Mesothelial cell of epicardium (in vitro differentiated cells): ENCODE data around the gene SPATC1L. TPM values are rescaled to one million over a fixed set of nuclear protein-coding genes. Genes with fewer than 3 reads are reported as not detected.

ENCODE experiments used
- DNase-seq, 2 experiments: peaks; one replicate each; pipeline ENCODE4 v3.0.0; 2021; ENCODE audit warnings: low spot score in 2 of 2; ENCODE audit not compliant: unreplicated experiment in 2 of 2
- H3K27ac Mint-ChIP-seq: 2 replicates; pipeline ENCODE4 v1.8.0; 2021; ENCODE audit warnings: mixed read lengths
- H3K27me3 Mint-ChIP-seq: 2 replicates; pipeline ENCODE4 v1.8.0; 2021; ENCODE audit warnings: low read depth, mixed read lengths
- H3K36me3 Mint-ChIP-seq: 2 replicates; pipeline ENCODE4 v1.8.0; 2021; ENCODE audit warnings: mixed read lengths
- H3K4me1 Mint-ChIP-seq: 2 replicates; pipeline ENCODE4 v1.8.0; 2021; ENCODE audit warnings: mixed read lengths
- H3K4me3 Mint-ChIP-seq: 2 replicates; pipeline ENCODE4 v1.8.0; 2021; ENCODE audit warnings: mild to moderate bottlenecking, moderate library complexity, mixed read lengths
- H3K9me3 Mint-ChIP-seq: 2 replicates; pipeline ENCODE4 v1.8.0; 2021; ENCODE audit warnings: mixed read lengths
- total RNA-seq: library from RNA; stranded (reverse); gene quantifications from 3 replicates; pipeline ENCODE4 v1.2.1, GENCODE V29; 2021
- TF ChIP-seq, protein P1 (sequence below): fragments of 200-600 bp; sonication (generic); IDR thresholded peaks from one replicate; pipeline ENCODE4 v1.5.0; 2021; ENCODE audit warnings: antibody characterized with exemption; ENCODE audit not compliant: unreplicated experiment

Gene SPATC1L
- 27.5 to 28.1 TPM (median 27.6 TPM) in 3 replicates for total RNA-seq

DNA sequence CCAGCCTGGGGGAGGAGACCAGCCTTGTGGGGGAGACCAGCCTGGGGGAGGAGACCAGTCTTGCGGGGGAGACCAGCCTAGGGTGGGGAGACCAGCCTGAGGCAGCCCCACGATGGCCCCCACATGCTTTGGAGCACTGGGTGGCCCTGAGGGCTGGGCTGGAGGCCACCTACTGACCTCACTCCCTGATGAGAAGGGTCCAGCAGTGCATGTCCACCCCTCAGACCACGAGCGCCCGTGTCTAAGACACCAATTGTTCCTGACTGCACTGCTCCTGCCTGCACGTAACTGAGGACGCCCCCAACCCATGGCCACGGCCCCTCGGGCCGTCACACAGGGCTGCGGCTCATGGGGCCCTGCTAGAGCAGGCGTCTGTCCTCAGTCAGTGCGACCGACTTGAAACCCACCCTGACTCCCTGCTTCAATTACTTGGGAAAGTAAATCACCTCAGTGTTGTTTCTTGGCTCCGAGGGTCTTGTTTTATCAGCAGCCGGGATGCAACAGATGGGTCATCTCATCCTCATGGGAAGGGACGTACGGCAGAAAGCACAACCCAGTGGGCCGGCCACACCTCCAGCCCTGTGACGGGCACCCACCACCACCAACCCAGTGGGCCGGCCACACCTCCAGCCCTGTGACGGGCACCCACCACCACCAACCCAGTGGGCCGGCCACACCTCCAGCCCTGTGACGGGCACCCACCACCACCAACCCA lies at the start of gene SPATC1L:
TSS of gene SPATC1L (minus strand) at position 550 of the 715 bp plus-strand sequence. CDS start 1,643 bp downstream, outside the sequence.
- Mint-ChIP-seq H3K27ac (peak within 1 kb of the TSS; percentile 99), H3K27me3 (no peaks in the 10 kb centered on the region), H3K4me3 (peak within 1 kb of the TSS; percentile 90), H3K4me1 (peaks cover 20% of the 10 kb centered on the region), H3K36me3 (peaks cover 4% of the 10 kb centered on the region), H3K9me3 (no peaks in the 10 kb centered on the region)
- TF ChIP-seq, protein P1, sequence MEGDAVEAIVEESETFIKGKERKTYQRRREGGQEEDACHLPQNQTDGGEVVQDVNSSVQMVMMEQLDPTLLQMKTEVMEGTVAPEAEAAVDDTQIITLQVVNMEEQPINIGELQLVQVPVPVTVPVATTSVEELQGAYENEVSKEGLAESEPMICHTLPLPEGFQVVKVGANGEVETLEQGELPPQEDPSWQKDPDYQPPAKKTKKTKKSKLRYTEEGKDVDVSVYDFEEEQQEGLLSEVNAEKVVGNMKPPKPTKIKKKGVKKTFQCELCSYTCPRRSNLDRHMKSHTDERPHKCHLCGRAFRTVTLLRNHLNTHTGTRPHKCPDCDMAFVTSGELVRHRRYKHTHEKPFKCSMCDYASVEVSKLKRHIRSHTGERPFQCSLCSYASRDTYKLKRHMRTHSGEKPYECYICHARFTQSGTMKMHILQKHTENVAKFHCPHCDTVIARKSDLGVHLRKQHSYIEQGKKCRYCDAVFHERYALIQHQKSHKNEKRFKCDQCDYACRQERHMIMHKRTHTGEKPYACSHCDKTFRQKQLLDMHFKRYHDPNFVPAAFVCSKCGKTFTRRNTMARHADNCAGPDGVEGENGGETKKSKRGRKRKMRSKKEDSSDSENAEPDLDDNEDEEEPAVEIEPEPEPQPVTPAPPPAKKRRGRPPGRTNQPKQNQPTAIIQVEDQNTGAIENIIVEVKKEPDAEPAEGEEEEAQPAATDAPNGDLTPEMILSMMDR, result no peak
- peak in 1 of 2 experiments; percentile 76 for DNase-seq

- peak overlapping the region; percentile 28 for H3K27ac Mint-ChIP-seq
- H3K4me1 Mint-ChIP-seq, result peaks cover 36% of the 10 kb centered on the region
- H3K9me3 Mint-ChIP-seq, result peaks cover 9% of the 10 kb centered on the region
- no peaks in the 10 kb centered on the region for H3K27me3 Mint-ChIP-seq
- DNase-seq, result no peak
- TF ChIP-seq, protein P1, result no peak
- peak overlapping the region; percentile 84 for H3K4me3 Mint-ChIP-seq
- H3K36me3 Mint-ChIP-seq, result peaks cover 48% of the 10 kb centered on the region
Measured at GRCh38 chr21:46229923-46230260, 45.6 kb upstream of the SPATC1L start.

DNA sequence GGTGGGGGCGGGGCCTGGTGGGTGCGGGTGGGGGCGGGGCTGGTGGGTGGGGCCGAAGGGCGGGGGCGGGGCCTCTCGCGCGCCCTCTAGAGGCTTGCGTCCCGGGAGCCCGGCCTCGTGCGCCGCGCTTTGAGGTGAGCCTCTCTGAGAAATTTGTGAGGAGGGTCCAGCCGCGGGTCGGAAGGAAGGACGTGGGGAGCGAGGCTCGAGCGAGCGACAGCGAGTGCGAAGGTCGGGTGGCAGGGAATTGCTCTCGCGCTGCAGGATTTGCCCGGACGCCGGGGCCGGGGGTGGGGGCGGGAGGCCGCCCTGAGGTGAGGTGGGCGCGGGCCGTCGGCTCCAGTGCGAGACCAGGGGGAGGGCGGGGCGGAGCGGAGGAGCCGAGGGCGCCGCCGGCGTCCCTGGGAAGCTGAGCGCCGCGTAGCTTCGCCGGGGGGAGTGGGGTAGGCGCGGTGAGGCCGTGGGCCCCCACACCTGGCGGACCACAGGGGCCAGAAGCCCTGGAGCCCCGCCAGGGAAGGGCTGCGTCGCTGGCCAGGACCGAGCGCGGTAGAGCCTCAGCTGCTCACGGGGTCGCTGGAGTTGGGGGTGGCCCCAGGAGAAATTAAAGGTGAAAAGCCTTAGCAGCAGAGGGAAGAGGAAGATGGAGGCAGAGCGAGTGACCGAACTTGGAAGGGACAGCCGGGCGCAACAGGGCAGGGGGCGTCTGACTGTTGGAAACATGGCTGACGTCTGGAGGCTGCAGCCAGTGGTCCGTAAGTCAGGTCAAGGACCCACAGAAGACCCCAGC lies 45.1 kb upstream of the SPATC1L start:
- H3K9me3 Mint-ChIP-seq, result peaks cover 9% of the 10 kb centered on the region

DNA sequence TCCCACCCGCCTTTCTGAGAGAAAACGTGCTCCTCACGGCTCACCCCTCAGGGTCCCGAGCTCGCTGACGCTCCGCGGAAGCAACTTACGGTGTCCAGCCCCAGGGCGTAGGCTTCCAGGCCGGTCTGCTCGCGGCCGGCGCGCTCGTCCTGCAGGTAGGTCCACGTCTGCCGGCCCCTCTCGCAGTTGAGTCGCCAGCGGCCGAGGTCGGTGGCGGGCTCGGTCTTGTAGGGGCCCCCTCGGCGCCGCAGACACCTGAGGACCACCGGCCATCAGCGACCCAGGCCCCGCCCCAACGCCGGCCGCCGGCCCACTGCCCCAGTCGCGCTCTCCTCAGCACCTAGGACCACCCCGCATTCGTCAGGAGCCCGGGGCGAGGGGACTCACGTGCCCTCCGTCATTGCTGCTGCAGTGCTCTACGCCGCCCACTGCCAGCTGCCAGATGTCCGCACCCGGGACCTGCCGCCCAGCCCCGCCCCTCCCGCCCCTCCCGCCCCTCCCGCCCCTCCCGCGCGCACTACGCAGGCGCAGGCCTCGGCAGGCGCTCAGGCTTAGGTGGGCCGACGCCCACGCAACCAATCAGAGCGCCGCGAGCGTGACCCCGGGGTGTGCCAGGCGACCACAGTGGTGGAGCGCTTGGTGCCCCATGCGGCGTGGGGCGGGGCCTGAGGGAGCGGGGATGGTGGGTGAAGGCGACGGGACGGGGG lies 44.2 kb upstream of the SPATC1L start, which contains the start of gene LSS:
TSS of gene LSS (minus strand) at position 430 of the 707 bp plus-strand sequence. CDS start at position 401, 29 bp downstream.
- DNase-seq, result peak; percentile 96 to 98
- H3K4me1 Mint-ChIP-seq, result peaks cover 36% of the 10 kb centered on the region
- peaks cover 9% of the 10 kb centered on the region for H3K9me3 Mint-ChIP-seq
- peaks cover 34% of the 10 kb centered on the region for H3K36me3 Mint-ChIP-seq
- TF ChIP-seq, protein P1, result no peak
- peak within 1 kb of the TSS; percentile 84 for H3K4me3 Mint-ChIP-seq
- H3K27me3 Mint-ChIP-seq, result no peaks in the 10 kb centered on the region
- H3K27ac Mint-ChIP-seq, result peak within 1 kb of the TSS; percentile 96

More for the DNA sequence above, 45.1 kb upstream of the SPATC1L start:
- peak overlapping the region; percentile 96 for H3K27ac Mint-ChIP-seq
- H3K4me1 Mint-ChIP-seq, result peaks cover 36% of the 10 kb centered on the region
- DNase-seq, result peak in 1 of 2 experiments; percentile 78
- H3K27me3 Mint-ChIP-seq, result no peaks in the 10 kb centered on the region
- peaks cover 42% of the 10 kb centered on the region for H3K36me3 Mint-ChIP-seq
- peak overlapping the region; percentile 84 for H3K4me3 Mint-ChIP-seq
- TF ChIP-seq, protein P1, result peak; percentile 38

DNA sequence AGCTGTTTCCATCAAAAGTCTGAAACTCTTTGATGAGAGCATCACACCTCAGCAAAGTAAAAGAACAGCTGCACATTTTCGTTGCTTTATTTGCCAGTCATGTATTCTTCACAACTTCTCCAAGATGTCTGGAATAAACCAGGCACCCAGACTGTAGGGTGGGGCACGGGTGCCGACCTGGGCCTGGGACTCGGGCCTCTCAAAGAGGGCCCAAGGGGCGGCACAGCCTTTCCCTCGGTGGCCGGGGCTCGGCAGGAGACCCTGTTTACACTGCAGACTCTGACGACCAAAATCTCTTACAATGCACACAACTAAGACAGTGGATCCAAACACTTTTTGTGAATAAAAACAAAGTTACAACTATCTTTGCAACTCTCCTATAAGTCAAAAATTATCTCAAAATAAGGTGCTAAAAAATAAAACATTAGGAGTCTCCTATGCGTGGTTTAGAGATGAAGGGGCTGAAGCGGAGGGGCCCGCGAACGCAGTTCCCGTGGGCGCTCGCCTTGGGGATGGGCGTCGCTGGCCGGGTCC lies 43.6 kb upstream of the SPATC1L start:
- Mint-ChIP-seq H3K36me3 (peaks cover 28% of the 10 kb centered on the region), H3K4me3 (peak overlapping the region; percentile 73), H3K27me3 (no peaks in the 10 kb centered on the region), H3K27ac (peak overlapping the region; percentile 84), H3K4me1 (peaks cover 36% of the 10 kb centered on the region), H3K9me3 (peaks cover 9% of the 10 kb centered on the region)
- TF ChIP-seq, protein P1, result no peak
- no peak for DNase-seq
